GM12878 (cell line): ENCODE data around the gene USP25. TPM values are rescaled to one million over a fixed set of nuclear protein-coding genes. Genes with fewer than 3 reads are reported as not detected.

ENCODE experiments used
- ATAC-seq: fragments of 200-7000 bp; cut with Tn5 transposase; 3 replicates; pipeline ENCODE4 v1.9.1; 2020; ENCODE audit warnings: mild to moderate bottlenecking, moderate library complexity
- BruUV-seq: library from RNA; stranded (reverse); fragments of 400-500 nt; replicated peaks from 2 replicates; lab custom pipeline; 2021; lab: Mats Ljungman, UMichigan
- CTCF ChIA-PET: fragments of 300-600 bp; sonication (Branson Sonifier 250); formaldehyde crosslinking; extraction: SDS; loops from one replicate; lab custom pipeline; 2021; ENCODE audit warnings: inconsistent platforms; lab: Yijun Ruan, JAX
- POLR2A ChIA-PET: fragments of 350-600 bp; formaldehyde crosslinking; extraction: SDS; loops from one replicate; lab custom pipeline; 2021; ENCODE audit warnings: inconsistent platforms; lab: Charles Lee
- RAD21 ChIA-PET: fragments of 300-600 bp; sonication (Branson Sonifier 250); formaldehyde crosslinking; loops from one replicate; lab custom pipeline; 2023; ENCODE audit warnings: antibody characterized with exemption; ENCODE audit not compliant: unreplicated experiment; lab: Charles Lee
- SMC1A ChIA-PET: fragments of 300-600 bp; sonication (Branson Sonifier 250); formaldehyde crosslinking; loops from one replicate; lab custom pipeline; 2023; ENCODE audit not compliant: unreplicated experiment, uncharacterized antibody; lab: Charles Lee
- DNase-seq: peaks from one replicate; pipeline ENCODE4 v3.0.0-alpha.2; 2011; ENCODE audit warnings: low read depth, low spot score
- FAIRE-seq: peaks from 3 replicates; lab custom pipeline; 2011; peaks lifted over from hg19 to GRCh38; lab: Jason Lieb, UNC
- H2AFZ ChIP-seq: 2 replicates; pipeline ENCODE4 v1.6.0; 2011; ENCODE audit warnings: low read depth, low read length, control low read depth; ENCODE audit not compliant: control insufficient read depth
- H3K27ac ChIP-seq: 2 replicates; pipeline ENCODE4 v1.5.1; 2011; ENCODE audit warnings: control low read depth; ENCODE audit not compliant: control insufficient read depth, insufficient read depth
- H3K27me3 ChIP-seq, 2 experiments: replicated peaks in 1 of 2; 2 replicates each; pipeline versions ENCODE4 v1.6.0 to v1.6.1; 2011; ENCODE audit warnings: low read length in 1 of 2; ENCODE audit not compliant: control insufficient read depth in 2 of 2, insufficient read depth in 2 of 2
- H3K36me3 ChIP-seq, 2 experiments: 2 replicates each; pipeline ENCODE4 v1.5.1; 2011; ENCODE audit warnings: low read length in 1 of 2; ENCODE audit not compliant: control insufficient read depth in 2 of 2, insufficient read depth in 2 of 2
- H3K4me1 ChIP-seq: 2 replicates; pipeline ENCODE4 v1.6.1; 2011; ENCODE audit warnings: mild to moderate bottlenecking, low read length, moderate library complexity, mixed read lengths; ENCODE audit not compliant: control insufficient read depth, insufficient read depth
- H3K4me2 ChIP-seq: 2 replicates; pipeline ENCODE4 v1.6.0; 2011; ENCODE audit warnings: control low read depth; ENCODE audit not compliant: control insufficient read depth, insufficient read depth
- H3K4me3 ChIP-seq: fragments of 200-600 bp; sonication (generic); 2 replicates; pipeline ENCODE4 v1.5.1; 2016
- H3K79me2 ChIP-seq: 2 replicates; pipeline ENCODE4 v1.6.0; 2011; ENCODE audit warnings: low read length; ENCODE audit not compliant: control insufficient read depth, insufficient read depth
- H3K9ac ChIP-seq: 2 replicates; pipeline ENCODE4 v1.8.0; 2011; ENCODE audit warnings: low read length, control low read depth, mixed read lengths; ENCODE audit not compliant: control insufficient read depth, insufficient read depth
- H3K9me3 ChIP-seq: replicated peaks from 3 replicates; pipeline ENCODE4 v1.5.1; 2011; ENCODE audit warnings: mild to moderate bottlenecking, low read length; ENCODE audit not compliant: control insufficient read depth, insufficient read depth
- H4K20me1 ChIP-seq: 2 replicates; pipeline ENCODE4 v1.6.0; 2011; ENCODE audit not compliant: control insufficient read depth, insufficient read depth
- ATF2 ChIP-seq: IDR thresholded peaks from 2 replicates; pipeline ENCODE4 v1.6.1; 2012; ENCODE audit warnings: low read length, inconsistent platforms
- BACH1 ChIP-seq: fragments of 450-650 bp; IDR thresholded peaks from 2 replicates; pipeline ENCODE4 v1.6.1; 2017; ENCODE audit warnings: mild to moderate bottlenecking, borderline replicate concordance
- CBFB ChIP-seq: IDR thresholded peaks from 2 replicates; pipeline ENCODE4 v1.6.1; 2016; ENCODE audit warnings: antibody characterized with exemption, low read depth
- CBX3 ChIP-seq: fragments of 200-600 bp; sonication (generic); IDR thresholded peaks from 2 replicates; pipeline ENCODE4 v1.6.1; 2016; ENCODE audit warnings: low read depth, borderline replicate concordance
- CHD1 ChIP-seq: IDR thresholded peaks from 2 replicates; pipeline ENCODE4 v1.6.1; 2012; ENCODE audit warnings: low read depth, low read length, improper control_type of control experiment
- CHD4 ChIP-seq: fragments of 200-600 bp; sonication (generic); IDR thresholded peaks from 2 replicates; pipeline ENCODE4 v1.6.1; 2016; ENCODE audit warnings: mild to moderate bottlenecking
- FOS ChIP-seq: IDR thresholded peaks from 3 replicates; pipeline ENCODE4 v1.6.1; 2011; ENCODE audit warnings: borderline replicate concordance; ENCODE audit not compliant: insufficient read length; ENCODE audit errors: extremely low read depth
- HSF1 ChIP-seq: fragments of 150-350 bp; IDR thresholded peaks from 2 replicates; pipeline ENCODE4 v1.6.1; 2014; ENCODE audit warnings: mild to moderate bottlenecking, low read depth, low read length
- IKZF2 ChIP-seq, 2 experiments: fragments of 450-650 bp; IDR thresholded peaks; 2 replicates each; pipeline ENCODE4 v1.6.1; 2017; ENCODE audit warnings: mild to moderate bottlenecking in 2 of 2, moderate library complexity in 2 of 2
- JUNB ChIP-seq: IDR thresholded peaks from 2 replicates; pipeline ENCODE4 v1.6.1; 2016; ENCODE audit warnings: antibody characterized with exemption, mild to moderate bottlenecking
- MTA2 ChIP-seq: fragments of 450-650 bp; IDR thresholded peaks from 2 replicates; pipeline ENCODE4 v1.6.1; 2016; ENCODE audit warnings: low read depth, mild to moderate bottlenecking, moderate library complexity
- NFXL1 ChIP-seq: fragments of 450-650 bp; IDR thresholded peaks from 2 replicates; pipeline ENCODE4 v1.6.1; 2017; ENCODE audit warnings: antibody characterized with exemption, mild to moderate bottlenecking, borderline replicate concordance
- PAX8 ChIP-seq: fragments of 450-650 bp; IDR thresholded peaks from 2 replicates; pipeline ENCODE4 v1.6.1; 2017; ENCODE audit warnings: mild to moderate bottlenecking, moderate library complexity
- PML ChIP-seq: IDR thresholded peaks from 2 replicates; pipeline ENCODE4 v1.6.1; 2012; ENCODE audit warnings: low read length, inconsistent platforms
- POLR2A ChIP-seq: IDR thresholded peaks from 2 replicates; pipeline ENCODE4 v1.6.1; 2011; ENCODE audit warnings: low read depth, mild to moderate bottlenecking, low read length
- SPI1 ChIP-seq: IDR thresholded peaks from 2 replicates; pipeline ENCODE4 v1.6.1; 2011; ENCODE audit warnings: low read depth, mild to moderate bottlenecking, low read length, moderate library complexity, borderline replicate concordance; ENCODE audit not compliant: insufficient read depth
- SREBF2 ChIP-seq: IDR thresholded peaks from 2 replicates; pipeline ENCODE4 v1.6.1; 2012; ENCODE audit warnings: mild to moderate bottlenecking, low read length
- STAT1 ChIP-seq: fragments of 450-650 bp; conservative IDR thresholded peaks from 2 replicates; pipeline ENCODE4 v1.6.1; 2014; ENCODE audit warnings: antibody characterized with exemption, mild to moderate bottlenecking
- ZBTB11 ChIP-seq: fragments of 450-650 bp; formaldehyde crosslinking; IDR thresholded peaks from 2 replicates; pipeline ENCODE4 v1.5.0; 2022; ENCODE audit warnings: mild to moderate bottlenecking, missing genetic modification characterization
- ZNF207 ChIP-seq: fragments of 450-650 bp; IDR thresholded peaks from 2 replicates; pipeline ENCODE4 v1.6.1; 2014; ENCODE audit warnings: antibody characterized with exemption, mild to moderate bottlenecking, borderline replicate concordance
- WGBS: methylation state at CpG from one replicate; pipeline ENCODE4 v1.1.6; 2016; ENCODE audit warnings: low lambda C conversion rate; ENCODE audit not compliant: insufficient replicate concordance, insufficient coverage; ENCODE audit errors: missing lambda C conversion rate; 5-methylcytosine and 5-hydroxymethylcytosine counted together
- in situ Hi-C: fragments of 300-500 bp; cut with MboI; formaldehyde crosslinking; loops from 9 replicates; pipeline ENCODE4 v1.14.3; 2018; ENCODE audit warnings: mixed read lengths
- intact Hi-C: fragments of 100-400 bp; cut with micrococcal nuclease; formaldehyde crosslinking; loops from one replicate; pipeline ENCODE4 v1.14.2; 2022; ENCODE audit not compliant: unreplicated experiment
- polyA plus RNA-seq, 11 experiments: library from polyadenylated mRNA; depleted of rRNA in 4 of 11; unstranded in 6 of 11; stranded (reverse) in 5 of 11; fragments of >200 nt; fragmentation: Nextera tagmentation in 4 of 11; fragmentation: Illumina TruSeq in 1 of 11; extraction: Ambion mirVana in 4 of 11; extraction: Trizol in 1 of 11; gene quantifications; 1 replicate in 1 of 11; 2 replicates in 10 of 11; pipeline versions ENCODE4 v1.2.1 to v1.2.3, GENCODE V29; 2011 to 2016; ENCODE audit warnings: inconsistent platforms in 2 of 11, missing spikeins in 2 of 11, low read depth in 1 of 11
- total RNA-seq, 4 experiments: library from RNA; depleted of rRNA in 3 of 4; stranded (reverse); fragments of >200 nt in 3 of 4; fragmentation: Illumina TruSeq in 1 of 4; extraction: Trizol in 1 of 4; gene quantifications; 2 replicates each; pipeline versions ENCODE4 v1.2.1 to v1.2.3, GENCODE V29; 2013 to 2021

Gene USP25
- total and polyA plus RNA-seq, 10 of the 15 experiments (the other 5 are each of a cell fraction or from before 2014, with no cell fraction given): 1.5 to 31.3 (median 23.4) TPM

- TF ChIP-seq PAX8 (no peak), ZBTB11 (CRISPR knock-in tag) (no peak), SPI1 (no peak), STAT1 (no peak), CBFB (no peak)
Measured at GRCh38 chr21:15752763-15753407, 23.1 kb downstream of the USP25 start (continued).

GRCh38 chr21:15753741-15754140 lies 24.0 kb downstream of the USP25 start:
- CTCF ChIA-PET: interaction anchor here (0.8 to 1.9 kb wide), 2 partner anchors 17 to 19 kb away, joined by 3 to 5 read pairs; no protein-coding TSS in a partner anchor
- RAD21 ChIA-PET: no interaction called here
- in situ Hi-C loops (no loop called here), intact Hi-C loops (no loop called here)
- no peak overlapping the region for H3K9ac ChIP-seq
- no peaks in the 10 kb centered on the region for H3K27me3 ChIP-seq
- no peaks in the 10 kb centered on the region for H3K4me1 ChIP-seq
- no TSS peak for BruUV-seq
- H3K4me2 ChIP-seq: no peak overlapping the region
- DNase-seq: no peak
- no peak for ATAC-seq
- FAIRE-seq: no peak
- no peaks in the 10 kb centered on the region for H3K36me3 ChIP-seq
- peaks cover 22% of the 10 kb centered on the region for H3K79me2 ChIP-seq
- SMC1A ChIA-PET: interaction anchor here (2.4 kb wide), 1 partner anchor 10 kb away, joined by 8 read pairs; no protein-coding TSS in a partner anchor
- H3K4me3 ChIP-seq: no peak overlapping the region
- H3K27ac ChIP-seq: no peak overlapping the region
- POLR2A ChIA-PET: no interaction called here
- no peaks in the 10 kb centered on the region for H4K20me1 ChIP-seq
- WGBS: 100% methylated on average over 1 of the region's 1 CpG
- H3K9me3 ChIP-seq: peaks cover 10% of the 10 kb centered on the region
- H2AFZ ChIP-seq: no peak overlapping the region
- TF ChIP-seq CHD4 (no peak), PML (no peak), SREBF2 (no peak), CHD1 (no peak), NFXL1 (no peak), FOS (no peak), HSF1 (no peak), IKZF2 (IDR thresholded peaks at IDR 0.05) (no peak), CBX3 (no peak), ZNF207 (no peak), ATF2 (no peak), JUNB (no peak), BACH1 (no peak), POLR2A (no peak), MTA2 (no peak)
